GM23338 (cell line): ENCODE results near the gene EXOC4.

Experiments used
- CREB1 ChIP-seq: fragments of 250-450 bp; sonication (Bioruptor Pico); IDR thresholded peaks from 2 replicates; pipeline ENCODE4 v1.5.0; 2020; ENCODE audit warnings: low read depth, mild to moderate bottlenecking, moderate library complexity
- CTCF ChIP-seq, 2 experiments: fragments of 200-600 bp in 1 of 2; sonication (generic) in 1 of 2; conservative IDR thresholded peaks; 2 replicates each; pipeline versions ENCODE4 v1.5.1 to v1.6.1; 2016 to 2017; ENCODE audit warnings: antibody characterized with exemption in 2 of 2, low read depth in 2 of 2, mild to moderate bottlenecking in 2 of 2, moderate library complexity in 1 of 2
- ETS1 ChIP-seq: IDR thresholded peaks from 2 replicates; pipeline ENCODE4 v1.6.1; 2016; ENCODE audit warnings: antibody characterized with exemption
- EZH2 ChIP-seq: fragments of 200-600 bp; sonication (generic); IDR thresholded peaks from one replicate; pipeline ENCODE4 v1.8.0; 2017; ENCODE audit warnings: antibody characterized with exemption, mild to moderate bottlenecking, low read depth; ENCODE audit not compliant: unreplicated experiment
- EZH2phosphoT487 ChIP-seq: fragments of 200-600 bp; sonication (generic); IDR thresholded peaks from one replicate; pipeline ENCODE4 v1.8.1; 2018; ENCODE audit warnings: antibody characterized with exemption; ENCODE audit not compliant: unreplicated experiment
- JUNB ChIP-seq: IDR thresholded peaks from one replicate; pipeline ENCODE4 v1.6.1; 2016; ENCODE audit warnings: antibody characterized with exemption; ENCODE audit not compliant: unreplicated experiment
- POLR2AphosphoS5 ChIP-seq: IDR thresholded peaks from 2 replicates; pipeline ENCODE4 v1.6.1; 2016; ENCODE audit warnings: antibody characterized with exemption, low read depth
- REST ChIP-seq: IDR thresholded peaks from one replicate; pipeline ENCODE4 v1.6.1; 2018; ENCODE audit warnings: antibody characterized with exemption; ENCODE audit not compliant: unreplicated experiment
- ZNF331 ChIP-seq: fragments of 250-450 bp; sonication (Bioruptor Pico); IDR thresholded peaks from 2 replicates; pipeline ENCODE4 v1.5.0; 2020; ENCODE audit warnings: low read depth, mild to moderate bottlenecking, moderate library complexity

- TF ChIP-seq CTCF (conservative IDR thresholded peaks at IDR 0.05; ENCODE audit: low read depth in 2 of 2) (no peak), JUNB (no peak), EZH2 (no peak), POLR2AphosphoS5 (no peak), ETS1 (no peak), CREB1 (no peak), EZH2phosphoT487 (no peak), REST (no peak), ZNF331 (CRISPR knock-in tag) (no peak)
Measured at GRCh38 chr7:133475655-133476054, 222.8 kb downstream of the EXOC4 start.
